DND-41 (cell line): ENCODE measurements around the gene SUPV3L1.

Experiments used
- ATAC-seq: fragments of 200-7000 bp; cut with Tn5 transposase; 3 replicates; pipeline ENCODE4 v1.9.1; 2021; ENCODE audit warnings: low read depth; ENCODE audit not compliant: insufficient read depth
- DNase-seq: peaks from one replicate; pipeline ENCODE4 v3.0.0-alpha.2; 2020
- H2AFZ ChIP-seq: 2 replicates; pipeline ENCODE4 v1.6.0; 2012; ENCODE audit warnings: low read depth, low read length
- H3K27ac ChIP-seq: 2 replicates; pipeline ENCODE4 v1.5.1; 2012; ENCODE audit warnings: low read length, inconsistent platforms
- H3K27me3 ChIP-seq: fragments of 200-600 bp; sonication (generic); 2 replicates; pipeline ENCODE4 v1.6.0; 2012; ENCODE audit warnings: low read length, mild to moderate bottlenecking, inconsistent platforms; ENCODE audit not compliant: insufficient read depth, poor library complexity
- H3K36me3 ChIP-seq: 2 replicates; pipeline ENCODE4 v1.5.1; 2012; ENCODE audit warnings: low read length, inconsistent platforms; ENCODE audit not compliant: insufficient read depth
- H3K4me1 ChIP-seq: 2 replicates; pipeline ENCODE4 v1.5.1; 2012; ENCODE audit warnings: mild to moderate bottlenecking, low read length; ENCODE audit not compliant: insufficient read depth
- H3K4me2 ChIP-seq: 2 replicates; pipeline ENCODE4 v1.6.0; 2012; ENCODE audit warnings: mild to moderate bottlenecking, moderate library complexity, low read length, inconsistent platforms; ENCODE audit not compliant: insufficient read depth
- H3K4me3 ChIP-seq, 2 experiments: fragments of 200-600 bp in 1 of 2; shearing (Covaris generic) in 1 of 2; 2 replicates each; pipeline ENCODE4 v1.5.1; 2012 to 2016; ENCODE audit warnings: inconsistent platforms in 2 of 2, low read length in 2 of 2, mild to moderate bottlenecking in 2 of 2, low read depth in 1 of 2, moderate library complexity in 1 of 2
- H3K79me2 ChIP-seq: 2 replicates; pipeline ENCODE4 v1.6.0; 2012; ENCODE audit warnings: low read length, inconsistent platforms; ENCODE audit not compliant: insufficient read depth
- H3K9ac ChIP-seq: 2 replicates; pipeline ENCODE4 v1.6.0; 2012; ENCODE audit warnings: low read depth, mild to moderate bottlenecking, inconsistent platforms, low read length, moderate library complexity
- H3K9me3 ChIP-seq: 2 replicates; pipeline ENCODE4 v1.5.1; 2012; ENCODE audit warnings: low read length, moderate library complexity, mild to moderate bottlenecking, inconsistent platforms; ENCODE audit not compliant: insufficient read depth, severe bottlenecking
- H4K20me1 ChIP-seq: 2 replicates; pipeline ENCODE4 v1.6.0; 2012; ENCODE audit warnings: low read length; ENCODE audit not compliant: insufficient read depth
- CTCF ChIP-seq: IDR thresholded peaks from 2 replicates; pipeline ENCODE4 v1.5.1; 2012; ENCODE audit warnings: borderline replicate concordance, low read length, moderate library complexity, mild to moderate bottlenecking; ENCODE audit not compliant: poor library complexity, severe bottlenecking; ENCODE audit errors: extremely low read depth
- EZH2 ChIP-seq: IDR thresholded peaks from 3 replicates; pipeline ENCODE4 v1.6.1; 2012; ENCODE audit warnings: borderline replicate concordance, low read depth, mild to moderate bottlenecking, moderate library complexity, low read length, inconsistent platforms; ENCODE audit not compliant: severe bottlenecking

The SUPV3L1 gene

GRCh38 chr10:69213591-69214311, 33.7 kb downstream of the SUPV3L1 start:
- DNase-seq (no peak), ATAC-seq (no peak)
- H3K36me3 ChIP-seq, result peaks cover 6% of the 10 kb centered on the region; the same call in 1 of the 2 replicates
- no peaks in the 10 kb centered on the region for H3K27me3 ChIP-seq
- TF ChIP-seq CTCF (no peak), EZH2 (no peak)
- no peak overlapping the region for H3K4me3 ChIP-seq
- H3K4me2 ChIP-seq, result no peak overlapping the region
- H3K79me2 ChIP-seq, result no peaks in the 10 kb centered on the region
- peaks cover 20% of the 10 kb centered on the region for H3K4me1 ChIP-seq
- no peaks in the 10 kb centered on the region for H3K9me3 ChIP-seq
- H3K27ac ChIP-seq, result no peak overlapping the region
- H2AFZ ChIP-seq, result no peak overlapping the region
- no peaks in the 10 kb centered on the region for H4K20me1 ChIP-seq
- H3K9ac ChIP-seq, result no peak overlapping the region

GRCh38 chr10:69214666-69215131, 34.7 kb downstream of the SUPV3L1 start:
- H3K4me3 ChIP-seq, result no peak overlapping the region
- no peaks in the 10 kb centered on the region for H3K79me2 ChIP-seq
- no peaks in the 10 kb centered on the region for H3K27me3 ChIP-seq
- no peaks in the 10 kb centered on the region for H3K36me3 ChIP-seq
- no peak for ATAC-seq
- TF ChIP-seq EZH2, result no peak
- no peak for TF ChIP-seq CTCF
- no peak for DNase-seq
- peaks cover 20% of the 10 kb centered on the region for H3K4me1 ChIP-seq
- H4K20me1 ChIP-seq, result no peaks in the 10 kb centered on the region
- no peaks in the 10 kb centered on the region for H3K9me3 ChIP-seq
- H3K27ac ChIP-seq, result no peak overlapping the region
- H3K4me2 ChIP-seq, result no peak overlapping the region
- H2AFZ ChIP-seq, result no peak overlapping the region
- no peak overlapping the region for H3K9ac ChIP-seq

- Histone ChIP-seq H2AFZ (no peak overlapping the region), H4K20me1 (no peaks in the 10 kb centered on the region), H3K4me2 (peak overlapping the region; percentile 35; the same call in 1 of the 2 replicates), H3K4me1 (peaks cover 20% of the 10 kb centered on the region), H3K9ac (no peak overlapping the region), H3K27ac (no peak overlapping the region), H3K27me3 (no peaks in the 10 kb centered on the region), H3K4me3 (no peak overlapping the region), H3K36me3 (no peaks in the 10 kb centered on the region), H3K79me2 (no peaks in the 10 kb centered on the region), H3K9me3 (no peaks in the 10 kb centered on the region)
- DNase-seq (peak; percentile 30), ATAC-seq (peak; percentile 81)
- TF ChIP-seq CTCF (no peak), EZH2 (no peak)
Measured at GRCh38 chr10:69215405-69216171, 35.6 kb downstream of the SUPV3L1 start.
